Neural crest cell (in vitro differentiated cells): ENCODE data around the gene DNM3. TPM values are rescaled to one million over a fixed set of nuclear protein-coding genes. Genes with fewer than 3 reads are reported as not detected.

Experiments
- DNase-seq: peaks from one replicate; pipeline ENCODE4 v3.0.0; 2021; ENCODE audit warnings: low read depth, mixed read lengths, low spot score
- H3K27ac Mint-ChIP-seq: one replicate; pipeline ENCODE4 v1.8.0; 2021; ENCODE audit warnings: mild to moderate bottlenecking, mixed read lengths; ENCODE audit not compliant: unreplicated experiment
- H3K27me3 Mint-ChIP-seq: 2 replicates; pipeline ENCODE4 v1.8.0; 2021; ENCODE audit warnings: low read depth, mild to moderate bottlenecking, mixed read lengths
- H3K36me3 Mint-ChIP-seq: 2 replicates; pipeline ENCODE4 v1.8.0; 2021; ENCODE audit warnings: low read depth, mild to moderate bottlenecking, mixed read lengths
- H3K4me1 Mint-ChIP-seq: 2 replicates; pipeline ENCODE4 v1.8.0; 2021; ENCODE audit warnings: mixed read lengths
- H3K4me3 Mint-ChIP-seq: one replicate; pipeline ENCODE4 v1.8.0; 2021; ENCODE audit warnings: mild to moderate bottlenecking, mixed read lengths
- H3K9me3 Mint-ChIP-seq: 2 replicates; pipeline ENCODE4 v1.8.0; 2021; ENCODE audit warnings: mixed read lengths
- total RNA-seq: library from RNA; stranded (reverse); gene quantifications from 2 replicates; pipeline ENCODE4 v1.2.1, GENCODE V29; 2021
- TF ChIP-seq, protein P1 (sequence below): fragments of 200-600 bp; sonication (generic); conservative IDR thresholded peaks from 2 replicates; pipeline ENCODE4 v1.5.0; 2021; ENCODE audit warnings: antibody characterized with exemption, mild to moderate bottlenecking

The DNM3 gene
- total RNA-seq, 1 donor from 2014 or later = 3.5 TPM

- Mint-ChIP-seq H3K4me3 (no peak overlapping the region), H3K27me3 (no peaks in the 10 kb centered on the region), H3K36me3 (no peaks in the 10 kb centered on the region), H3K27ac (no peak overlapping the region), H3K4me1 (peaks cover 8% of the 10 kb centered on the region), H3K9me3 (peaks cover 7% of the 10 kb centered on the region)
- no peak for DNase-seq
- TF ChIP-seq, protein P1, sequence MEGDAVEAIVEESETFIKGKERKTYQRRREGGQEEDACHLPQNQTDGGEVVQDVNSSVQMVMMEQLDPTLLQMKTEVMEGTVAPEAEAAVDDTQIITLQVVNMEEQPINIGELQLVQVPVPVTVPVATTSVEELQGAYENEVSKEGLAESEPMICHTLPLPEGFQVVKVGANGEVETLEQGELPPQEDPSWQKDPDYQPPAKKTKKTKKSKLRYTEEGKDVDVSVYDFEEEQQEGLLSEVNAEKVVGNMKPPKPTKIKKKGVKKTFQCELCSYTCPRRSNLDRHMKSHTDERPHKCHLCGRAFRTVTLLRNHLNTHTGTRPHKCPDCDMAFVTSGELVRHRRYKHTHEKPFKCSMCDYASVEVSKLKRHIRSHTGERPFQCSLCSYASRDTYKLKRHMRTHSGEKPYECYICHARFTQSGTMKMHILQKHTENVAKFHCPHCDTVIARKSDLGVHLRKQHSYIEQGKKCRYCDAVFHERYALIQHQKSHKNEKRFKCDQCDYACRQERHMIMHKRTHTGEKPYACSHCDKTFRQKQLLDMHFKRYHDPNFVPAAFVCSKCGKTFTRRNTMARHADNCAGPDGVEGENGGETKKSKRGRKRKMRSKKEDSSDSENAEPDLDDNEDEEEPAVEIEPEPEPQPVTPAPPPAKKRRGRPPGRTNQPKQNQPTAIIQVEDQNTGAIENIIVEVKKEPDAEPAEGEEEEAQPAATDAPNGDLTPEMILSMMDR = no peak
Observed at GRCh38 chr1:172252321-172252720, 411.0 kb downstream of the DNM3 start.

DNA sequence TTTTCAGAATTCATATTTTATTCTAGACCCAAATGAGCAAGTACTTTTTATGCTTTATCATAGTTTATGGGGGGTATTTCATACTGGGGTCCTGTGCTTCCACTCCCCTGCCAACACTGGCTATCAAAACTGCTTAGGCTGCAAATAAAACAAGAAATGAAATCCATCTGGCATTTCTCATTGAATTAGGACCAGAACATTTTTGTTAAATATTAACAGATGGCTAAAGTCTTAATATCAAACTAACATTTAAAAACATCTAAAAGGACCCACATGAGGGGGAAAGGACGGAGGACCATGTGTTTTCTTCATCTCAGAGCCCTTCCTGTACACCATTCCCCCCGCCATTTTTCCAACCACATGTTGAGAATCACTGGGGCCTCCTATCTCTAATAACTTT, 411.7 kb downstream of the DNM3 start:
- Mint-ChIP-seq H3K27ac (no peak overlapping the region), H3K9me3 (peaks cover 7% of the 10 kb centered on the region), H3K4me3 (no peak overlapping the region), H3K36me3 (no peaks in the 10 kb centered on the region), H3K27me3 (no peaks in the 10 kb centered on the region), H3K4me1 (peaks cover 8% of the 10 kb centered on the region)
- TF ChIP-seq, protein P1 = no peak
- DNase-seq = no peak

DNA sequence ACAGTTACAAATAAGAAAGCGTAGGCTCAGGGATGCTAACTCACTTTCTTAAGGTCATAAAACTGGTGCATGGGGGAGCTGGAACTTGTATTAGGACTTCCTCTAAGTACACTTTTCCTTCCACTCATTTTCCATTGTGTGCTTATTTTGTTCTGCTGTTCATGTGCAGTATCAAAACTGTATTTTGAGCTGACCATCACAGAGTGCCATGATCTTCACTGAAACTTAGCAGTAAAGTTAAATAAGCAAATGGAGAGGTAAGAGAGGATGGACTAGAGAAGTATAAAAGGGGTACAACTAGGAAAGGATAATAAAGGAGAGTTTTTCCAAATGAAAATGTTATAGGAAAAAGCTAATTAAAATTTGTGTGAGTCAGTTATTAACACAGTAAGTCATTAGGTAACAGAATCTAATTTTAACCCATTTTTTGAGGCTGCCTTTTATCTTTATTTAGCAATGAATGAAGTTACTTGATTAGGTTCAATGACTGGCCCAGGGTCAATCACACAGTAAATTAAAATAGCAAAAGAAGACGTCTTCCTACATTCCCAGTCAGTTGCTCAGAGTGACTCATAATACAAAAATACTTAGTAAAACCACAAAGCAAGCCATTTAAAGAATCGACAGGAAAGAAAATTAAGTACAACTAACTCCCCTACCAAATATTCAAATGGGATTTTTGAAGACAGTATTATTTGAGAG, 413.4 kb downstream of the DNM3 start:
- Mint-ChIP-seq H3K36me3 (no peaks in the 10 kb centered on the region), H3K4me3 (no peak overlapping the region), H3K9me3 (peaks cover 3% of the 10 kb centered on the region), H3K27ac (no peak overlapping the region), H3K4me1 (peaks cover 8% of the 10 kb centered on the region), H3K27me3 (no peaks in the 10 kb centered on the region)
- DNase-seq = no peak
- TF ChIP-seq, protein P1 = no peak

DNA sequence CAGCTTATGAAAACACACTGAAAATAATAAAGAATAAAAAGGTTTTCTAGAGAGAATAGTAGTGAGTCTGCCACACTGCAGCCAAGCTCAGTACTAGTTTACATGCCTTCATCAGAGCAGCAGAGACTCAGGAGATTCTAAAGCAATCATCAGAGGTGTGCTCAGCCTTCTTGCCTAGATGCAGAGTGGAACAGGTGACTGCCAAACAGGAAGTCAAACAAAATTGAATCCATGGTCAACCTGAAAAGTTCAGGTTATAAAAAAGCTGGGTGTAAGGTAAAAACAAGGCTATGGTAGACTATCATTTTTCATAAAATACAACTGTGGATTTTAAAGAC, 413.9 kb downstream of the DNM3 start:
- TF ChIP-seq, protein P1 = no peak
- no peaks in the 10 kb centered on the region for H3K27me3 Mint-ChIP-seq
- H3K27ac Mint-ChIP-seq = no peak overlapping the region
- DNase-seq = no peak
- H3K36me3 Mint-ChIP-seq = no peaks in the 10 kb centered on the region
- H3K4me3 Mint-ChIP-seq = no peak overlapping the region
- peaks cover 8% of the 10 kb centered on the region for H3K9me3 Mint-ChIP-seq
- peaks cover 8% of the 10 kb centered on the region for H3K4me1 Mint-ChIP-seq

GRCh38 chr1:172265905-172266304, 424.6 kb downstream of the DNM3 start:
- H3K4me3 Mint-ChIP-seq = no peak overlapping the region
- TF ChIP-seq, protein P1 = no peak
- no peak for DNase-seq
- H3K27me3 Mint-ChIP-seq = no peaks in the 10 kb centered on the region
- peaks cover 6% of the 10 kb centered on the region for H3K36me3 Mint-ChIP-seq
- H3K4me1 Mint-ChIP-seq = peaks cover 2% of the 10 kb centered on the region
- peaks cover 5% of the 10 kb centered on the region for H3K9me3 Mint-ChIP-seq
- H3K27ac Mint-ChIP-seq = no peak overlapping the region
